ENCODE measurements around the gene CDH22. TPM values are rescaled to one million over a fixed set of nuclear protein-coding genes. Genes with fewer than 3 reads are reported as not detected.

Gene CDH22
- total and polyA plus RNA-seq, 10 of the 15 experiments (the other 5 are each of a cell fraction or from before 2014, with no cell fraction given) = not detected

GRCh38 chr20:46240881-46241280, 67.4 kb downstream of the CDH22 start:
- ChIA-PET POLR2A (no interaction called here), CTCF (no interaction called here), RAD21 (ENCODE audit: unreplicated experiment) (no interaction called here), SMC1A (ENCODE audit: uncharacterized antibody, unreplicated experiment) (no interaction called here)
- ATAC-seq (no peak), DNase-seq (ENCODE audit: low read depth, low spot score) (no peak), FAIRE-seq (no peak)
- Histone ChIP-seq H3K27ac (ENCODE audit: control insufficient read depth, insufficient read depth) (no peak overlapping the region), H3K4me3 (no peak overlapping the region), H3K27me3 (replicated peaks in 1 of 2; ENCODE audit: control insufficient read depth in 2 of 2, insufficient read depth in 2 of 2, low read length in 1 of 2) (peaks cover 2 to 7% of the 10 kb centered on the region in 2 experiments), H3K4me2 (ENCODE audit: control insufficient read depth, insufficient read depth) (no peak overlapping the region), H2AFZ (ENCODE audit: control insufficient read depth, low read depth, low read length) (no peak overlapping the region), H3K4me1 (ENCODE audit: control insufficient read depth, insufficient read depth, low read length) (no peaks in the 10 kb centered on the region), H4K20me1 (ENCODE audit: control insufficient read depth, insufficient read depth) (no peaks in the 10 kb centered on the region), H3K9ac (ENCODE audit: control insufficient read depth, insufficient read depth, low read length) (no peak overlapping the region), H3K9me3 (replicated peaks; ENCODE audit: control insufficient read depth, insufficient read depth, low read length) (no peaks in the 10 kb centered on the region), H3K36me3 (ENCODE audit: control insufficient read depth in 2 of 2, insufficient read depth in 2 of 2, low read length in 1 of 2) (no peaks in the 10 kb centered on the region), H3K79me2 (ENCODE audit: control insufficient read depth, insufficient read depth, low read length) (no peaks in the 10 kb centered on the region)
- no peak for TF ChIP-seq MEF2B (IDR thresholded peaks at IDR 0.05; ENCODE audit: partially characterized antibody, poor library complexity, severe bottlenecking)
- BruUV-seq (replicated peaks) = no TSS peak
- in situ Hi-C loops (cut with MboI) (no loop called here), intact Hi-C loops (cut with micrococcal nuclease; ENCODE audit: unreplicated experiment) (no loop called here)
- 52% methylated on average over 22 of the region's 22 CpGs for WGBS (ENCODE audit: insufficient coverage, insufficient replicate concordance, low lambda C conversion rate, missing lambda C conversion rate)

GRCh38 chr20:46240065-46240464, 68.2 kb downstream of the CDH22 start:
- Histone ChIP-seq H3K9me3 (replicated peaks; ENCODE audit: control insufficient read depth, insufficient read depth, low read length) (no peaks in the 10 kb centered on the region), H3K4me1 (ENCODE audit: control insufficient read depth, insufficient read depth, low read length) (no peaks in the 10 kb centered on the region), H3K9ac (ENCODE audit: control insufficient read depth, insufficient read depth, low read length) (no peak overlapping the region), H3K27me3 (replicated peaks in 1 of 2; ENCODE audit: control insufficient read depth in 2 of 2, insufficient read depth in 2 of 2, low read length in 1 of 2) (no peaks in the 10 kb centered on the region; a peak in 2 of 4 replicates), H3K4me2 (ENCODE audit: control insufficient read depth, insufficient read depth) (no peak overlapping the region), H3K36me3 (ENCODE audit: control insufficient read depth in 2 of 2, insufficient read depth in 2 of 2, low read length in 1 of 2) (no peaks in the 10 kb centered on the region), H3K4me3 (no peak overlapping the region), H3K79me2 (ENCODE audit: control insufficient read depth, insufficient read depth, low read length) (no peaks in the 10 kb centered on the region), H4K20me1 (ENCODE audit: control insufficient read depth, insufficient read depth) (no peaks in the 10 kb centered on the region), H3K27ac (ENCODE audit: control insufficient read depth, insufficient read depth) (no peak overlapping the region), H2AFZ (ENCODE audit: control insufficient read depth, low read depth, low read length) (no peak overlapping the region)
- in situ Hi-C loops (cut with MboI) = no loop called here
- ChIA-PET CTCF (interaction anchor here (1.2 kb wide), 1 partner anchor 21 kb away, joined by 3 read pairs; no protein-coding TSS in a partner anchor), RAD21 (ENCODE audit: unreplicated experiment) (interaction anchor here (0.6 kb wide), 1 partner anchor 271 kb away, joined by 3 read pairs; no protein-coding TSS in a partner anchor), POLR2A (no interaction called here), SMC1A (ENCODE audit: uncharacterized antibody, unreplicated experiment) (no interaction called here)
- intact Hi-C loops (cut with micrococcal nuclease; ENCODE audit: unreplicated experiment) = no loop called here
- ATAC-seq (no peak), DNase-seq (ENCODE audit: low read depth, low spot score) (no peak), FAIRE-seq (no peak)
- BruUV-seq (replicated peaks) = no TSS peak
- 12% methylated on average over 4 of the region's 4 CpGs for WGBS (ENCODE audit: insufficient coverage, insufficient replicate concordance, low lambda C conversion rate, missing lambda C conversion rate)
- no peak for TF ChIP-seq YBX1 (IDR thresholded peaks at IDR 0.05)
- TF ChIP-seq NFIC (IDR thresholded peaks at IDR 0.05; ENCODE audit: low read depth, low read length) = no peak
- TF ChIP-seq E4F1 (IDR thresholded peaks at IDR 0.05; ENCODE audit: borderline replicate concordance, partially characterized antibody) = no peak
- TF ChIP-seq CBFB (IDR thresholded peaks at IDR 0.05; ENCODE audit: low read depth) = no peak

All from GM12878 (cell line).